GM18499 (cell line): Measurements from ENCODE around the gene SLC35B1.

Experiments
- ATAC-seq: cut with Tn5 transposase; IDR thresholded peaks from one replicate; pipeline ENCODE4 v1.9.1; 2021; ENCODE audit warnings: moderate number of reproducible peaks; ENCODE audit not compliant: insufficient read depth, unreplicated experiment

The SLC35B1 gene

GRCh38 chr17:49705254-49705653 lies 2.5 kb downstream of the SLC35B1 start:
- no peak for ATAC-seq

DNA sequence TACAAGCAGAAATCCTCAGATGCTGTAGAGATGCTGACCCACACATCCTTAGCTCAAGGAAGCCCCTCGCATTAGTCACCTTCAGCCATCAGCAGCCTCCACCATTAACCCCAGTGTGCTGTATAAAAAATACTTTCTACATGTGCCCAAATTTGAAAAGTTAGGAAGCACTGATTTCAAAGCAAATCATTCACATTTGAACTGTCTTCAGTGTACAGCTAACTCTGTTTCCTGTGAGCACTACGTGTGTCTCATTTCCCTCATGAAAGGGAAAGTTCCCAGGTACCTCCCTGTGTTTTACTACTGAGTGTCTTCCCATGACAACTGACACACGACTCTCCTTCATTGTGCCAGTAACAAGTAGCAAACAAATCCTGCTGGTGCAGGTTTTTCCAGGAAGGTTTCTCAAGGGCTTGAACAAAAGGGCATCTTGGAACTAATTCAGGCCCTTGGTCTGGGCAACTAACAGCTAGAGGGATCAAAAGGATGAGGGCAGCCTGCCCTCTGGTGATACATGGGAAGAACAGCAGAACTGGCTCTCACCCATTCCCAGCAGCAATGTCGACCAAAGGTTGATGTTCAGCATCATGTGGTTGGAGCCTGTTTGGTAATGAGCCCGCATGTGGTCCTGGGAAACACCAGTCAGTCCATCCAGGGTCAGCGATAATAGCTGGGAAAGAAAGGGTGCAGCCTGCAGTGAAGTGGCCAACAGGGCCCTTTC lies 4.0 kb downstream of the SLC35B1 start:
- ATAC-seq = no peak

- ATAC-seq = no peak
Observed at GRCh38 chr17:49700960-49701359, 6.8 kb downstream of the SLC35B1 start.

DNA sequence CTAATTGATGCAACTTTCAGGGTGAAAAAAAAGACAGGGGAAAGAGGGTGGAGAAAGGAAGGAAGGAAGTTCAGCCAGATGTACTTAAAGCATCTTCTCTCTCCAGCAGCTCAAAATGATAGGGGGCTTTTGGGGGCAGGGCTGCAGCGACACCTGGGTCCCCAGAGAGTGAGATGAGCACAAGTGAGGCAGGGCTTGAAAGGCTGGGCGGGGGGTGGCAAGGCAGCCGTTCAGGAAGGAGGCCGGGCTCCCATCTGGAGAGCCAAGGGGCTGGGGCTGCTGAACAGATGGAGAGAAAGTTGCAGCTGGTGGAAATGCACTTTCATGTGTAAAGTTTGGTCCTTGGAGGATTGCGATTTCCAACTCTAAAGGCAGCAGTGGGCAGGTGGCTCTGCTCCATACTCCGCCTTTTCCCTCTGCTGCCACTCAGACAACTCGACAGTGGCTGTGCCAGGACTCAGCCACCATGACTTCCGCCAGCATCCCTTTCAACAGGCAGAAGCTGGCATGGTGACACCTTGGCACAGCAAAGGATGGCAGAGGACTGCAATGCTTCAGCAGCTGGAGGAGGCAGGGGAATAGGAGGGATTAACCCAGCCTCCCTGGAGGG lies 7.7 kb downstream of the SLC35B1 start:
- no peak for ATAC-seq

GRCh38 chr17:49698005-49698404 lies 9.8 kb downstream of the SLC35B1 start:
- no peak for ATAC-seq

GRCh38 chr17:49696233-49696761 lies 11.5 kb downstream of the SLC35B1 start:
- no peak for ATAC-seq

DNA sequence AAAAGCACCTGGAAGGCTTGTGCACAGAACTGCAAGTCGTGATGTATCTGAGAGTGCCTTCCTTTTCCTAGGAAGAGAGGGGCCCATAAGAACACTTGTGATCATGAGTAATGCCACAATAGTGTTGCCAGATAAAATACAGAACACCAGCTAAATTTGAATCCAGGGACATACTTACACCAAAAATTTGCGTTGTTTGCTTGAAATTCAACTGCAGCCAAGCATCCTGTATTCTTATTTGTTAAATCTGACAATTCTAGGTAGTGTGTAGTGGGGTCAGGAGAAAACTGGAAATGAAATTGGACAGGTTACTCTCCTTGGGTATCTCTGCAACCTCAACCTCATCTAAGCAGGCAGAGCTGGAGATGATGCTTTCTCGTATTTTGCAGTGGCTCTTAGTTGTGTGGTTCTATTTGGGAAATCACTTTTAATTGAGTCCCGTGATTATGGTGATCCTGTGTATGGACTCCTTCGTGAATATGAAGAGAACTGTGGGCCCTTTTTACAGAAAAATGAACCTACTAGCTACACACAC lies 12.0 kb downstream of the SLC35B1 start:
- ATAC-seq = no peak

GRCh38 chr17:49694847-49695697 lies 12.7 kb downstream of the SLC35B1 start:
- no peak for ATAC-seq

DNA sequence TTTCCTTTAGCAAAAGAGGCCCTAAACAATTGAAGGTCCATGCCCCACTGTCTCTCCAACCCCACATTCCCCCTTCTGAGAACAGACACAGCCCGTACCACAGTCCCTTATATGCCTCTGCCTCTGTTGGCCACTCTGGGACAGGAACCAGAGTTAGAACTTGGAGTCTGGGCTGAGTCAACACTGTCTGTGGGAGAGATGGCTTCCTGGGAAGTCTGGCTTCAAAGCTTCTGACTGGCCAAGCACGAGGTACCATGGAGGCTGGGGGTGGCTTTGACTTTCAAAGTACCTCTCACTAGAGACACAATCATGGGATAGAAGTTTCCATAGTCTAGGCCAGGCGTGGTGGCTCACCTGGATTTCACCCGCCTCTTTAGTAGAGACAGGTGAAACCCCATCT lies 15.0 kb downstream of the SLC35B1 start:
- no peak for ATAC-seq

GRCh38 chr17:49691677-49692191 lies 16.0 kb downstream of the SLC35B1 start:
- no peak for ATAC-seq

GRCh38 chr17:49691086-49691676 lies 16.6 kb downstream of the SLC35B1 start:
- ATAC-seq = no peak

- no peak for ATAC-seq
Observed at GRCh38 chr17:49690256-49690655, 17.5 kb downstream of the SLC35B1 start.

DNA sequence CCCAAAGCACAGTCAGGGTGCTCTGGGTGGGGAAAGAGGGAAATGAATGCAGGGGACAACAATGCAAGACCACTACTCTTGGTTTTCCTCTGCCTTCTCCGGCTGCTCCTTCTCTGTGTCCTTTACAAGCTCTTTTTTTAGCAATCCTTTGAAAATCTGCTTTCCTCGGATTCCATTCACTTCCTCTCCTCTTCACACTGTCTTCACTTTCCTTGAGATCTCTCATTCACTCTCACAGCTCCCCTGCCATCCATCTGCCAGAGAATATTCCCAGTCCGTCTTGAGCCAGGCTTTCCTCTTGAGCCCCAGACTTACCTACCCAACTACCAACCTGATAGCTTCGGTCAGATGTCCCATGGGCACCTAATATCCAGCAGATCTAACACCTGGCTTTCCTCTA lies 18.9 kb downstream of the SLC35B1 start:
- no peak for ATAC-seq

- ATAC-seq = no peak
Observed at GRCh38 chr17:49687878-49688491, 19.8 kb downstream of the SLC35B1 start.

DNA sequence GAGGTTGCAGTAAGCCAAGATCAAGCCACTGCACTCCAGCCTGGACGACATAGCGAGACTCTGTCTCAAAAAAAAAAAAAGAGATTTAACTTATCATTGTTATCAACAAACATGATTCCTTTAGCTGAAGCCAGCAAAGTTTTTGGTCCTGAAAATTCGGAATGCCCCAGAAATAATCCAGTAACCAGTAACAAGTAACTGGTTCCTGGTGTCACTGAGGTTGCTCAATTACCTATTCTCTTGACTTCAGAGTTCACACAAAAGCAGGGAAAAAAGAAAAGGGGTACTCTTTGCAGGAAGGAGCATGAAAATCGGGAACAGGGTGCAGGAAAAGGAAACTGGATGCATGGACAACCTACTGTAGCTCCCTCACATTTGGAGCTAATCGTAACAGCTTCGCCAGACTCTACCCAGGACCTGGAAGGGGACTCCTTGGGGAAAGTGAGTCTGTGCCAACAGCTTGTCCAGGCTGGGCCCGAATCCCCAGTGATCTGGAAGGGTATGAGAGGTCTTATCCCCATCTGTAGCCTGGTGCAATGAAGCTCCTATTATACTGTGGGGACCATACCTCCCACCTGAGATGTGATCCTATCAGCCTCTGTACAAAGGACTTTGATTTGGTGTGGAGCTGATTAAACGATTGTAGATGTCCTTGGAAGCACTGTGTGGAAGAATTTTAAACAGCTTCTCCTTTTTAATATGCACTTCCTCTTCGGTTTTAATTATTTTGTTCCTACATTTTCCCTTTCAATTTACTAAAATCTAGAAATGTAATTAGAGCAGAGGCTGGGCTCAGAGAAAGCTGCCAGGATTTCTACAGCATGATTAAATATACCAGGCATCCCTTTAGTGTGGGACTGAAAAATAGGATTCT lies 26.4 kb downstream of the SLC35B1 start:
- no peak for ATAC-seq

- ATAC-seq = no peak
Observed at GRCh38 chr17:49680314-49680713, 27.4 kb downstream of the SLC35B1 start.

GRCh38 chr17:49677933-49678847 lies 29.6 kb downstream of the SLC35B1 start, which contains the start of gene SPOP:
Gene SPOP (minus strand): TSS chr17:49678097. CDS start chr17:49622810, 55,287 bp downstream.
- ATAC-seq = peak; percentile 38
